Activated naive CD8-positive, alpha-beta T cell treated with anti-CD3 and anti-CD28 coated beads, Interleukin-2, amount 10 ng/mL, durations not matched to agents 7 days and 5 days (primary cell): ENCODE data around the gene HOXA11. TPM values are rescaled to one million over a fixed set of nuclear protein-coding genes. Genes with fewer than 3 reads are reported as not detected.

Experiments used
- ATAC-seq: fragments of 150-1000 bp; cut with Tn5 transposase; one replicate; pipeline ENCODE4 v1.10.0; 2021; ENCODE audit warnings: low read depth, moderate library complexity
- POLR2A ChIA-PET: fragments of 350-600 bp; sonication (Branson Sonifier 250); formaldehyde crosslinking; loops from one replicate; lab custom pipeline; 2021; ENCODE audit warnings: antibody characterized with exemption; lab: Charles Lee
- DNase-seq: peaks from one replicate; pipeline ENCODE4 v3.0.0; 2021
- H3K27ac Mint-ChIP-seq: one replicate; pipeline ENCODE4 v1.8.0; 2022; ENCODE audit warnings: mild to moderate bottlenecking, mixed read lengths
- H3K27me3 Mint-ChIP-seq: one replicate; pipeline ENCODE4 v1.8.0; 2022; ENCODE audit warnings: mild to moderate bottlenecking, moderate library complexity, mixed read lengths
- H3K36me3 Mint-ChIP-seq: one replicate; pipeline ENCODE4 v1.8.0; 2021; ENCODE audit warnings: mild to moderate bottlenecking, mixed read lengths
- H3K4me1 Mint-ChIP-seq: one replicate; pipeline ENCODE4 v1.8.0; 2021; ENCODE audit warnings: mixed read lengths
- H3K4me3 Mint-ChIP-seq: one replicate; pipeline ENCODE4 v1.8.0; 2022; ENCODE audit warnings: mild to moderate bottlenecking, moderate library complexity, mixed read lengths
- H3K9me3 Mint-ChIP-seq: one replicate; pipeline ENCODE4 v1.8.0; 2021; ENCODE audit warnings: mixed read lengths
- total RNA-seq, 2 experiments: library from RNA; stranded (reverse); gene quantifications; one replicate each; pipeline ENCODE4 v1.2.3, GENCODE V29; 2021

Gene HOXA11
- total RNA-seq, 2 experiments from 2014 or later = not detected

DNA sequence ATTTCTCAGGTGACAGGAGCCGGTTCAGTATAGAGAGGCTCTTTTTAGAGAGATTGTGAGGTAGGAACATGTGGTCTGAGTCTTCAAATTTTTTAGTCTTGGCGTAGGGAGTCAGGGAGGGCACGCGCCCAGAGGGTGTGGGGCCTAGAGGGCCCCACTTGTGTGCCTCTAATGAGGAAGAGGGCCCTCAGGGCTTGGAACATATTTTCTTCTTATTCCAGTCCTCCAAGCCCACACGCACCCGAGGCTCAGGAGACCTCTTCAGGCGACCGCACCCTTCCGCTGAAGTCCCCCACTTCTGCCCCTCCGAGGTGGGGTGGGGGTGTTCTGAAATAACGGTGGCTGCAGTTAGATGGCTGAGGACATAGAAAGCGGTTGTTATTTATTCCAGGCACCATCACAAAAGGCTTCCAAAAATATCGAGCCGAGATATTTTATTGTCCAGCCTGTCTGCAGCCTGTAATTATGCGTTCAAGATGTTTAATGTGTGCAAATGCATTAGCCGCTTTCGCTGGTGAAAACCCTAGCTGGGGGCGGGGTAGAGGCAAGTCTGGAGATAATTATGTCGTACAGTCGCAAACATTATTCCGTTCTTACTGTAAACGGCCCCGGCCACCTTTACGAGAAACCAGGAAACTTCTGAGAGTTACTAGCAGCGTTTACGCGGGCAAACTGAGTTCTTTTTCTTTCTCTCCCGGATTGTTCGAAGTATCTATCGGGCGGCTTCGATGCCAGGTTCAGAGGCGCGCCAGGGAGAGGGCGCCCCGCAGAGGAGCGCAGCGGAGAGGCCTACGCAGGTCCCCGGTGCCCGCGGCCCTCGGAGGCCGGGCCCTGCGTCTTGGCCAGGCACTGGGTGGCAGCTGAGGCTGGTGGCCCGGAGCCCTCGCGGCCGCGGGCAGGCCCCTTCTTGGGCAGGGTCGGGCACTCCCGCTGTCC lies 27.7 kb upstream of the HOXA11 start:
- Mint-ChIP-seq H3K4me3 (peak overlapping the region; percentile 28), H3K27ac (no peak overlapping the region), H3K27me3 (peaks cover 85% of the 10 kb centered on the region), H3K4me1 (peaks cover 5% of the 10 kb centered on the region), H3K36me3 (no peaks in the 10 kb centered on the region), H3K9me3 (no peaks in the 10 kb centered on the region)
- ATAC-seq = no peak
- DNase-seq = peak; percentile 29
- POLR2A ChIA-PET = no interaction called here

DNA sequence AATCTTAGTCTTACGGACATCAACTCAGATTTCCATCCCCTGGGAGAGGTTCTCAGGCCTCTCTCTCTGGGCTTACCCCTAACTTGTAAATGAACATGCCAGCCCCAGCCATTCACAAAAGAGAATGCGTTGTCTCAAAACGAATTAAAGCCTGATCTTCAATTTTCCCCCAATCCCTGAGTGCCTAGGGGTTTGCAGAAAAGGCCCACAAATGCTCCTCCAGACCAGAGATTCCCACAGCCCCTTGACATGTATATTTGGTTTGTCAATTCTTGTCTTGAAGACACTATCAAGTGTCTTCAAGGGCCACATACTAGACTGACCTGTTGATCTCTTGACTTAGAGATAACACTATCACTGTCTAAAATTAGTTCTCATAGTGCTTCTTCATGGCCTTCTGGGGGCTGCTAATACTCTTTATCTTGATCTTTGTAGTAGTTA lies 26.8 kb upstream of the HOXA11 start:
- Mint-ChIP-seq H3K9me3 (no peaks in the 10 kb centered on the region), H3K4me3 (no peak overlapping the region), H3K27ac (no peak overlapping the region), H3K36me3 (no peaks in the 10 kb centered on the region), H3K4me1 (peaks cover 5% of the 10 kb centered on the region), H3K27me3 (peaks cover 86% of the 10 kb centered on the region)
- POLR2A ChIA-PET = no interaction called here
- ATAC-seq (no peak), DNase-seq (no peak)

DNA sequence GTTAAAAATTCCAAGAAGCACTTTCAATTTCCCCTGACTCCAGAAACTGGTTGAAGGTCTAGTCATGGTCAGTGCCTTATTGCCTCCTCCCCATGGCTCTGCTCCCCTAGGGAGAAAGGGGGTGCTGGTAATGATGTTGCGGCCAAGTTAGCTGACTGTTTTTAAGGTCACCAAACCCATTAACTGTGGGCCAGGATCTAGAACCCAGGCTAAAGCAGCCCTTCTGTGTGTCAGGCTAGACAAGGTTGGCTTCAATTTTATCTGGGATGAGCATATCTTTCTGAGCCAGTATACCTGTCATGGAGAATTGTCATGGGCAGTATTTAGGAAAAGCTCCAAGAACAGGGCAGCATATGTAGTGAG lies 26.0 kb upstream of the HOXA11 start:
- Mint-ChIP-seq H3K27ac (no peak overlapping the region), H3K27me3 (peaks cover 89% of the 10 kb centered on the region), H3K4me3 (no peak overlapping the region), H3K9me3 (no peaks in the 10 kb centered on the region), H3K4me1 (peaks cover 5% of the 10 kb centered on the region), H3K36me3 (no peaks in the 10 kb centered on the region)
- POLR2A ChIA-PET = no interaction called here
- no peak for ATAC-seq
- no peak for DNase-seq

DNA sequence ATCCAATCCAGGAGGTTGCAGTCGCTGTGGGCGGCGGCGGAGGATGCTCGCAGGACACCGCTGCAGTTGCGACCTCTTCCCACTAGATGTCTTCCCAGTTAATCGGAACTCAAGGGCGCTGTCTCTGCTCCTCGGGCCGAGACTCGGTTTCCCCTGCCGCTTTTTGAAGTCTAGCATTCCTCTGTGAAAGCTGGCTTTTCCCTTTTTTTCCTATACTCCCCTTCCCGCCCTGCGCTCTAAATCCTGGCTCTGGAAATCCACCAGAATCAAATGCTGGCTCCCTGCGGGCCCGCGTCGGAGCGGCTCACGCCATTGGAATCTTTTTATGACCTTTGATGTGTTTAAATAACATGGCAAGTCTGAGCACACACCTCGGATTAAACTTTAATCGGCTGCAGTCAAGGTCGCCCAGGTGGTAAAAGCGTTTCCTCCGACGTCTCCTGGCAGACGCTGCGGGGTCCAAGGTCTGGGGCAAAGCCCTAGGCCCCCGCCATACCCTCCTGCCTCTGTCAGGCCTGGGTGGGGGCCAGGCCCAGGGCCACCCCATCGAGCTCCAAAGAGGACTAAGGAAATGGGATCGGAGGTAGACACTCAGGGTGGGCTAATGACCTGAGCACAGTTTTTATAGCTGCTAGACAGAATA lies 25.5 kb upstream of the HOXA11 start:
- peak overlapping the region; percentile 50 for H3K4me3 Mint-ChIP-seq
- peaks cover 94% of the 10 kb centered on the region for H3K27me3 Mint-ChIP-seq
- H3K27ac Mint-ChIP-seq = no peak overlapping the region
- POLR2A ChIA-PET = no interaction called here
- H3K4me1 Mint-ChIP-seq = peaks cover 8% of the 10 kb centered on the region
- H3K9me3 Mint-ChIP-seq = no peaks in the 10 kb centered on the region
- H3K36me3 Mint-ChIP-seq = no peaks in the 10 kb centered on the region
- ATAC-seq (no peak), DNase-seq (peak; percentile 57)

DNA sequence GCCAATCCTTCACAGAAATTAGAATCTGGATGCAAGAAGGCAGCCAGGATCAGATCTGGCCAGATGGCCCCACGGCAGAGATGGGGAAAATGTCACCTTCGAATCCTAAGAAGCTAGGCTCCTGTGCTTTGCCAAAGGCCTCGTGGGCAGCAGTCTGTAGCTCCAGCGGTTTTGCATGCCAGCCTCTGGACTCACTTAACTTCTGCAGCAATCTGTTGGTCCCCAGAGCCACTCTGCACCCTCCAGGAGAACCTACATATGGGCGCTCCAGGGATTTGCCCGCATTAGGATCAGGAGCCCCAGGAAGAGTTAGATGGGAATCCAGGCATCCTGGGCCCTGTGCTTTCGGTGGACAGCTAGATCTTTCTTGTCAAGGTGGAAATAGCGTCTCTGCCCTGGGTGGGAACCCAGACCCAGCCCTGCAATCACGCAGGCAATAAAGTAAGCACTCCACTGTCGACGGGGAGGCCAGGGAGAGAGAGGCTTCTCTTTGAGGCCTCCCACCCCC lies 25.0 kb upstream of the HOXA11 start:
- H3K9me3 Mint-ChIP-seq = no peaks in the 10 kb centered on the region
- no peak overlapping the region for H3K4me3 Mint-ChIP-seq
- H3K27ac Mint-ChIP-seq = no peak overlapping the region
- H3K27me3 Mint-ChIP-seq = peaks cover 95% of the 10 kb centered on the region
- ATAC-seq (no peak), DNase-seq (no peak)
- H3K36me3 Mint-ChIP-seq = no peaks in the 10 kb centered on the region
- peaks cover 8% of the 10 kb centered on the region for H3K4me1 Mint-ChIP-seq
- POLR2A ChIA-PET = interaction anchor here (0.5 kb wide), 1 partner anchor 795 kb away, joined by 4 read pairs; no protein-coding TSS in a partner anchor

DNA sequence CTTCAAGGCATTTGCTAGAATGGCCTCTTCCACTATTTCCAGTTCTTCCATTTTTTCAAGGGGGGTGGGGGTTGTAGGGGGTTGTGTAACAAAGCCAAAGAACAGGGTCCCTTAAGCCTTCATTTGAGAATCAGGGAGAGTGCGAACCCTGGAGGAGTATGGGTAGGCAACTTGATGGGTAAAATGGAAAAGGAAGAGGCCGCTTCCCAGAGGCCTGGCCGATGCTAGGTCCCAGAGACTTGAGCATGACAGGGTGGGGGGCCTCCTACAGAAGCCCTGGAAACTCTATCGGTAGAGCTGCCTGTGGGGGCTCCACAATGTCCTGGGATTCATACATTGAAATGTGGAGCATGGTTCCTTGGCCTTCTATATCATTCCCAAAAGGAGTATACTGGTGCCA lies 24.0 kb upstream of the HOXA11 start:
- POLR2A ChIA-PET = interaction anchor here (0.7 kb wide), 1 partner anchor 699 kb away, joined by 3 read pairs; no protein-coding TSS in a partner anchor
- no peak overlapping the region for H3K27ac Mint-ChIP-seq
- H3K27me3 Mint-ChIP-seq = peaks cover 95% of the 10 kb centered on the region

DNA sequence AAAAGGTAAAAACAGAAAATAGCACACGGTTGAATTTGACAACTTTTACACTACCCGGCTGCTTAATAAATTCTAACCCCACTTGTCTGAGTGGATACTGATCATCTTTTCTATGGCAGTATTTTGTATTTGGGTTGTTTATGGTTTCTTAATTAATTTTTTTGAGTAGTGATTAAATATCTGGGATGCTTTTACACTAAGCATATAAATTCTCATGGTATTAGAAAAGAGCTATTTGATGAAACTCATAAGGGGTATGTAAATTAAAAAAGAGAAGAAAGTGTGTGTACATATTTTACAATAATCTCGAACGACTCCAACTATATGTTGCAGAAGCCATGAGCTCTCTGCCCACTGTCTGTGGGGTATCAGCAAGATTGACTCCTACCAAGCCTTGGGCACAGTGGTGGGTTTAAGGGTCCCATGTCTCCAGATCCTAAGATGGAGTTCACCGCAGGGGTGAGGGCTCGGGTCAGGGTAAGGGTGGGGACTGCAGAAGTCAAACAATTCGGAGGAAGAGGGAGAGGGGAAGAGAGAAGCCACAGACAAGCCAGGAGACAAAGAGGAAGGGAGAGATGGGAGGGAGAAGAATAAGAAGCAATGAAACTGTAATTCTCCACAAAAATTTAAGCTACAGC lies 22.4 kb upstream of the HOXA11 start:
- Mint-ChIP-seq H3K4me1 (peaks cover 11% of the 10 kb centered on the region), H3K9me3 (no peaks in the 10 kb centered on the region), H3K36me3 (no peaks in the 10 kb centered on the region), H3K27ac (no peak overlapping the region), H3K27me3 (peaks cover 95% of the 10 kb centered on the region), H3K4me3 (no peak overlapping the region)
- ATAC-seq (no peak), DNase-seq (no peak)
- POLR2A ChIA-PET = no interaction called here

More for the DNA sequence above, 24.0 kb upstream of the HOXA11 start:
- no peaks in the 10 kb centered on the region for H3K36me3 Mint-ChIP-seq
- H3K4me1 Mint-ChIP-seq = peaks cover 9% of the 10 kb centered on the region
- DNase-seq = no peak
- H3K4me3 Mint-ChIP-seq = no peak overlapping the region
- H3K9me3 Mint-ChIP-seq = no peaks in the 10 kb centered on the region
- no peak for ATAC-seq

DNA sequence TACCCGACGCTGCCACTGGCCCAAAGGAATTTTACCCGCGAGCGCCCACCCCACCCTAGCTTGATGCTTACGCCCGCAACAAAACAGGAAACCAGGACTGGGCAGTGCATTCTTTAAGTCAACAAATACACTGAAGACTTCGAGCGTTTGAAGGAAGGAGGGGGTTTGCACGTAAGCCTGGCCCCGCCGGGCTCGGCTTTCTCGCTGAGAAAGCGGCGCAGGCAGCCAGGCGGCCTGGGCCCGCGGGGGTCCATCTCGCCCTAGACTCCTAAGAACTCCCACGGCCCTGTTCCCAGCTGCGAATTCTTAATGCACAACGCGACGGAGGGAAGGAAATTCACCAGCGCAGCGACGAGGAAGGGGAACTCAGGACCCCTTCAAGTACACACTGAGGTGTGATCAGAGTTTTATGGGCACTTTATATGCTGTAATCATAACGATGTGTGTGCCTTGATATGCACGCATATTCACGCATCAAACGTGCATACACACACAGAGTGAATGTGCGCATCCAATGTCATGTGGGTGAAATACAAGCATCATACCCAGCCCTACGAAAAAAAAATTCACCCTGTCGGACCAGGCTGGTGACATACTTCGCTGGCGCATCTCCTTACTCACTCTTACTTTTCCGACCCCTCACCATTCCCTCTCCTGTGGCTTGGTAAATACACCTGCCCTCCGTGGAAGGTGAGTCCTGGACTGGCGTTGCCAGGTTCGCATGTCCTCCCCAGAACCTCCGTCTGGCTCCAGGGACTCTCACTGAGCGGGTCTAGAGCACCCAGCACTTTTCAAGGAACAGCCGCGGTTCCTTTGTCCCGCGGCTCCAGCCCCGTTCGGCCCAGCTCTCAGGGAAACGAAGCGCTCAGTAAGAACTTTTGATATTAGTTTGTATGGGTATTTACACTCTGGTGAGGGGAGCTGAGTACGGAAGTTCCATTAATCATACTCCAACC lies 20.6 kb upstream of the HOXA11 start:
- Mint-ChIP-seq H3K4me3 (peak overlapping the region; percentile 25), H3K27ac (no peak overlapping the region), H3K27me3 (peaks cover 95% of the 10 kb centered on the region), H3K36me3 (no peaks in the 10 kb centered on the region), H3K4me1 (peaks cover 21% of the 10 kb centered on the region), H3K9me3 (no peaks in the 10 kb centered on the region)
- no peak for ATAC-seq
- POLR2A ChIA-PET = no interaction called here
- peak; percentile 24 for DNase-seq

DNA sequence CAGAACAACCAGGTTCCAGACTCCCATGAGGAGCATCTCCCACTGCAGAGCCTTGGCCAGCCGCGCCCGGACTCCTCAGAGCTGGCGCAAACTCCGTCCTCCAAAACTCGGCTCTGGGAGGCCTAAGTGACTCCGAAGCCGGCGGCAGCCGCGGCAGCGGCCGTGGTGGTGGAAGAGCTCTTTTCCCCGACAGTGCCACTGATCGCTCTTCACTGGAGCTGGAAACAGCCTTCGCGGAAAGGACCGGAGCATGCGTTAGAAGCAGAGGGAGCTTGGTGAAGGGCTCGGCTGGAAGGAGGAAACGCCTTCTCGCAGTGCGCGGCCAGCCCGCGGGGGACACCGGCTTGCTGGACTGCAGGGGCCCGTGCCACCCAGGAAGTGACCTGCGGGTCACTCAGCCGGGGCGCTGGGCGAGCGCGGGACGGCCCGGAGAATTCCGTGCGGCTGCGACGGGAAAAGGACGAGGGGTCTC lies 19.9 kb upstream of the HOXA11 start:
- no peak overlapping the region for H3K4me3 Mint-ChIP-seq
- POLR2A ChIA-PET = no interaction called here
- H3K9me3 Mint-ChIP-seq = no peaks in the 10 kb centered on the region
- peaks cover 20% of the 10 kb centered on the region for H3K4me1 Mint-ChIP-seq
- ATAC-seq (no peak), DNase-seq (peak; percentile 35)
- H3K27me3 Mint-ChIP-seq = peaks cover 93% of the 10 kb centered on the region
- no peak overlapping the region for H3K27ac Mint-ChIP-seq
- H3K36me3 Mint-ChIP-seq = peaks cover 2% of the 10 kb centered on the region

DNA sequence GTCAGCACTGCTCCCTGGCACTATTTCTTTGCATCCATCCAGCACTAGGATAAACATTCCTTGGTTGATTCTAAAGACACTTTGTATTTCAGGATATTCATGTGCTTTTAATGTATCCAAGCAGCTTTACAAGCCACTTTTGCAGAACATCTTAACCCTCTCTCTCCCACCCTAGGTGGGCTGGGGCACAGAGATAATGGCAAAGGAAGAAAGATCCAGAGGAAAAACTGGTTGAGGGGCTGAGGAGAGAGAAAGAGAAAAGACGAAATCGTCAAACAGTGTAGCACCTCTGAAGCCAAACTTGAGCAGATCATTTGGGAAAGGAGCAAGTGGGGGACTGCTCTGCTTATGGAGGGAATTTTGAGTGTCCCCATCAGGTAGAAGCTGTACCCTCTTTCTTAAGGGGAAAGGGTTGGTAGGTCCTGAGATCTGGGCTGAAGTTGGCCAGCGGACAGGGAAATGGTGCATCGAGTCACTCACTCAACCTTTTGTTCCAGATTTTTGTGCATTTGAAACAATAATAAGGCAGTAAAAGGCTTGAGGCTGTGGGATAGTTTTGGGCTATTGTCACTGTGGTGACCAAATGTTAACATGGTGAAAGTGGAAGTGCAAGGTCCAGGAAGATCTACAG lies 19.0 kb upstream of the HOXA11 start:
- no peak overlapping the region for H3K27ac Mint-ChIP-seq
- POLR2A ChIA-PET = no interaction called here
- H3K36me3 Mint-ChIP-seq = peaks cover 2% of the 10 kb centered on the region
- H3K4me3 Mint-ChIP-seq = no peak overlapping the region
- no peaks in the 10 kb centered on the region for H3K9me3 Mint-ChIP-seq
- ATAC-seq (no peak), DNase-seq (no peak)
- H3K27me3 Mint-ChIP-seq = peaks cover 90% of the 10 kb centered on the region
- peaks cover 21% of the 10 kb centered on the region for H3K4me1 Mint-ChIP-seq

DNA sequence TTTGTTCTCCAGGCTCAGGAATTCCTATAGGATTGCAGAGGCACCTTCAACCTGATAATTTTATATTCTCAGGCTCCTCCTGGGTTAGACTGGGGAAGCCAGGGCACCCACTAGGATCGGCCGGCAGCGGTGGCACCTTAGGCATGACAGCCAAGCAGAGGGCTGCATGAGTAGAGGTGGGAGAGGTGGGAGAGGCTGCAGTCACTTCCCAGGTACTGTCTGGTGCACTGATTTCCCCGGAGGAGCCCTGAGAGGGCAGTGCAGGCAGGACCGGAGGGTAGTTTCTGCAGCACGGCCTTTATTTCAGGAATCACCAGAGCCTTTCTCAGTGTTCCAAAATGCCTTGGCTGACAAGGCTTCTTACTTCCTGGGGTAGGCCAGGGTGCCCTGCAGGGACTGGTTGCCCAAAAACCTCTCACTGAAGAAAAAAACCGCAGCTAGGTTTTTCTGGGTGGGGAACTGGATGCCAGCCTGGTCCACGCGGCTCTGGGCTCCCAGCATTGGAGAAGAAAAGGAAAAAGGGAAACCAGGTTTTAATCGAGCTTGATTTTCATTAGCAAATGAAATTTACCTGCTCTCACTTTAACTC lies 18.4 kb upstream of the HOXA11 start:
- H3K27me3 Mint-ChIP-seq = peaks cover 89% of the 10 kb centered on the region

DNA sequence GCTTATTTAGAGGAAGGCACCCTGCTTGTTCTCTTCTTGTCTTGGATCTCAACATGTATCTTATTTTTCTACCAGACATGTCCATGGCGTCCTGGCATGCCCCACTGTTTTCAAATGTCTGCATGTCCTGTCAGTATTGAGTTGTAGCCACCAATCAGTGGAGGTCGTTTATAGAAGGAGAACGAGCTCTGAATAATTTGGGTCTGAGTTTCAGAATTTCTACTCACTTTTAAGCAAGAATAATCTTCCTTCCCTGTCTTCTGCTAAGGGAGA lies 17.8 kb upstream of the HOXA11 start:
- peaks cover 25% of the 10 kb centered on the region for H3K4me1 Mint-ChIP-seq
- DNase-seq (no peak), ATAC-seq (no peak)
- H3K4me3 Mint-ChIP-seq = peak overlapping the region; percentile 37
- POLR2A ChIA-PET = no interaction called here
- H3K27ac Mint-ChIP-seq = no peak overlapping the region
- peaks cover 2% of the 10 kb centered on the region for H3K36me3 Mint-ChIP-seq
- no peaks in the 10 kb centered on the region for H3K9me3 Mint-ChIP-seq
- H3K27me3 Mint-ChIP-seq = peaks cover 90% of the 10 kb centered on the region

More for the DNA sequence above, 18.4 kb upstream of the HOXA11 start:
- H3K9me3 Mint-ChIP-seq = no peaks in the 10 kb centered on the region
- peak; percentile 20 for DNase-seq
- H3K4me1 Mint-ChIP-seq = peaks cover 22% of the 10 kb centered on the region
- H3K4me3 Mint-ChIP-seq = no peak overlapping the region
- H3K27ac Mint-ChIP-seq = no peak overlapping the region
- no peak for ATAC-seq
- POLR2A ChIA-PET = no interaction called here
- peaks cover 2% of the 10 kb centered on the region for H3K36me3 Mint-ChIP-seq
